Stimulated activated CD8-positive, alpha-beta memory T cell treated with anti-CD3 and anti-CD28 coated beads, Interleukin-15, amount 100 ng/mL, for 4 hours (primary cell): Measurements from ENCODE around the gene AQP1.

Experiments
- DNase-seq, 2 donors: peaks; one replicate each; pipeline ENCODE4 v3.0.0-alpha.2; 2020; ENCODE audit warnings: low read depth in 2 of 2

The AQP1 gene

DNA sequence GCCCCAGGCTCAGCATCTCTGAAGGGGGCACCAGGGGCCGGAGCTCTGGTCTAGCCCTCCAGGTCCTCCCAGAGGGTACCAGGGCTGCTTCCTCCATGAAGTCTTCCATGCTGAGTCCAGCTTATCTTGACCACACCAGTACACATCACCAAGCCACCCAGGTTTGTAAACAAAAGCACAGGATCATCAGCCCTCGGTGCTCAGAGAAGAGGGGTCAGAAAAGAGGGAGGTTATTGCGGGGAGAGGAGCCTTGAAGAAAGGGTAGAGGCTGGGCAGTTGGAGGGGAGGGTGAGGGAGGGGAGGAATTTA, 23.9 kb downstream of the AQP1 start:
- DNase-seq, result no peak

DNA sequence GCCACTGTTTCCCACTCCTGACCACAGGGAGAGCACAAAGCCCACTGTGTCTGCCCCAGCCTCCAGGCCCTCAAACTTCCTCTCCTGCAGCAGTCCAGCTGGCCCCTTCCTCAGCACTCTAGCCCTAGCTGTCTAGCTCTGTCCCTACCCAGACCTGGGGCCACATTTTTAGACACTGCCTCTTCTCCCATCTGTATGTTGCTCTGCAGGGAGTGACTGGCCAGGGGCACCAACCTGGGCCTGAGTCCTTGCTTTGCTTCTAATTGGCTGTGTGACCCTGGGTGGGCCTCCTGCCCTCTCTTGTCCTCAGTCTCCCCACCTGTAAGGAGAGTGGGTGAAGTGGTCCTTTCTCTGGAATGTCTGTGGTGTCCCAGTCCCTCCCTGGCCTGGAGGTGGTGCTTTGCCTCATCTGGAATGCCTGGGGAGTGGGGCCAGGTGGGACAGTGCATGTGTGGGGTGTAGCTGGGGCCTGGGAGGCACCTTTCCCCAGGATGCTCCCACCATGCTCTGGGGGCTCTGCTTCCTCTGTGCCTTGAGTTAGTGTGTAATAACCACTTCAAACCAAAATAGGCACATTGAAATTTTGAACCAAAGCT, 25.1 kb downstream of the AQP1 start:
- DNase-seq, result no peak

DNA sequence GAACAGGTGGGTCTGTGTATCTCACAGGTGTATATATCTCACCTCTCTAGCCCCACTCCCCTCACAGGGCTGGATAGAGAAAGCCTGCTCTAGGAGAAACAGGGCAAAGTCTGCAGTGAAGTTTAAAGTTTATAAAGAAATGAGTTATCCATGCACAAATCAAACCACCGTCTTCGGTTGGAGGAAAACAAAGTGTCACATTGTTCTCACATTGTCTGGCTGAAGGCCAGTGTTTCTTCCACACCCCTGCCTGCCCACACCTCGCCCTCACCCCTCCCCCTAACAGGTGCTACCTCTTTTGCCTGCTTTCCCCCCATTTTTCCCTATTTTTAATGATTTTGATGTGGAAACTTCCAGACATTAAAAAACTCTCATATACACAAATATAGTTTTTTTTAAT, 25.8 kb downstream of the AQP1 start:
- DNase-seq, result no peak

GRCh38 chr7:30938435-30939316, 27.0 kb downstream of the AQP1 start:
- peak; percentile 11 to 15 for DNase-seq

DNA sequence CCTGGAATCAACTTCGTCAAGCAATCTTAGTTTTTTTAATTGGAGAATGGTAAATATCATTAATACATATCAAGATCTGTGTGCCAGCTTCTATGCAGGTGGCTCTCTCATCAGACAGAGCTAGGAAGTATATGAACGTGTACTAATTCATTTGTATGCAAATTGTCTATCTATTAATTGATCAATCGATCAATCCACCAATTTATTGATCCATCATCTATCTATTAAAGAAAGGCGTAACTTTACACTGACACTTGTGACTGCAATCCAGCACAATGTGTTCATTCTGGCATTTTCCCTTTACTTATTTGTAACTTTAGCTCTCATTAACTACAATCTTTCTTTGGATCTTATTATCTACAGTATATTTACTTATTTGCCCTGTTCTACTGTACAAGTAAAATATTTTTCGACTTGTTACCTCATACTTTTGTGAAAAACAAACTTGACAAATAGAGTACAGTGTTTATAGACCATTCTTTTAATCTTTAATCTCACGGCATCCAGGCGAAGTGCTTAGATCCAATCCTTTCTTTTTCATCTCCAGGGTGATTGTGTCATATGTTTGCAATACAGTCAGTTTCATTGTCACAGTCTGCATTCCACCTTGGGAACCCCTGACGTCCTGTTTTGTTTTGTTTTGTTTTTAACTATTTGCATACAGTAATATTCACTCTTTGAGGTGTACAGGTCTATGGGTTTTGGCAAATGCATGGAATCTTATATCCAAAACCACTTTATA, 30.1 kb downstream of the AQP1 start:
- DNase-seq, result no peak

DNA sequence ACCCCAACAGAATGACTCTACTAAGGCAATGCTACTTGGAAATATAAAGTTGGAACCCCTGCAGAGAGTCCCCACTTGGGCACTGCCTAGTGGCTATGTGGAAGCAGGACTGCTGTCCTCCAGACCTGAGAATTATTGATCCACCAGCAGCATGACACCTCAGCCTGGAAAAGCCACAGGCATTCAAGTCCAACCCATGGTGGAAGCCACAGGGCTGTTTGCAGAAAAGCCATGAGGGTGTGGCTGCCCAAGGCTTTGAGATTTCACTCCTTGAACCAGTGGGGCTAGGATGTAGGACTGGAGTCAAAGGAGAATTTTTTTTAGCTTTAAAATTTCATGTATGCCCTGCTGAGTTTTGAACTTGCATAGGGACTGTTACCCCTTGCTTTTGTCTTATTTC, 38.5 kb downstream of the AQP1 start:
- no peak for DNase-seq

DNA sequence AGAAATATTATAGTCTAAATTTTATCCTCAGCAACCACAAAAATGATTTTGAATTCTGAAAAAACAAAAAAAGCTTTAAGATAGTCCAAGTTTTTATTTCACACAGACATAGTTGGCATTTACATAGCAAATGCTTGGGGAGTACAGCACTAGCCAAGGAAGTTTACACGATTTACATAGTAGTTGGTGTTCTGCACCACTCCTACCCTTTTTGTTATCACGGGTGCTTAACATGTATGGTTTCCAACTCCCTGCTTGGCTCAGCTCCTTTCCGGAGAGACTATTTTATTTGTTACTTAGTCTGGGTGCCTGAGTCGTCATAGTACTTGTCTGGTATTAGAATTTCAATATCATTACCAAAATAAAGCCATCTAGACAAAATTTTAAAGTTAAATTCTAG, 43.3 kb downstream of the AQP1 start:
- no peak for DNase-seq

GRCh38 chr7:30956704-30957103, 45.1 kb downstream of the AQP1 start:
- no peak for DNase-seq

- DNase-seq, result no peak
Observed at GRCh38 chr7:30963842-30964241, 52.2 kb downstream of the AQP1 start, which contains the start of gene GHRHR. Gene GHRHR, plus strand, starts transcription at chr7:30963953. Its CDS starts 116 bp downstream, at chr7:30964069.

DNA sequence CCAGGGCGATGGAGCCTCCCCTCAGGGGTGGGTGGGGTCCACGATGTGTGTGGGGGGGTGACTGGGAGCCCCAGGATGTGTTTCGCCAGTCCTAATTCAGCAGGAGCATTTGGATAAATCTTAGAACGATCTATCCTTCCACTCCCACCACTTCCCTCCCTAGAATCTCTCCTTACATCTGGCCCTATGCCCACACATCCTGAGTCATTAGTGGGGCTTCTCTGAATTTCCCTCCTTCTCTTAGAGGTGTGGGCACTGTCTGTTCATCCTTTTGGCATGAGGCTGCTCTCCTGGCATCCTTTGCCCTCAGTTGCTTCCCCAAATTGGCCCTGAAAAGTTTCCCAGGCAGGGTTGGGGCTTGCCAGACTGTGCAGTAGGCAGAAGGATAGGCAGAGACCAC, 53.7 kb downstream of the AQP1 start:
- DNase-seq, result no peak

DNA sequence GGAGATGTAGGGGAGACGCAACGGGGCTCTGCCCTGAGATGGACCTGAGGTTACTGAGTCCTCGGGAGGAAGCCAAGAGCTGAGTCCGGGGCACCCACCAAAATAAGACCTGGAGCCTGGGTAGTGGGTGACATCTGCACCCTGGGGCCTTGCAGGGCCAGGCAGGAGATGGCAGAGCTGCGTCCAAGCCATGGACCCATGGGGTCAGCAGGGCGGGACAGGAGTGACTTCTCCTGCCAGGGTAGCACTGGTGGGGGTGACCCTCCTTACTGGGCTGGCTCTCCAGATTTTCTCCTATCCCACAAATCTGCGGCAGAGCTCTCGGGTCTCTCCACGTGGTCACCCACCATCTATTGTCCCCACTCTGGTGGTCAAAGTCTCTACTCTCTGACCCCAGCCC, 54.2 kb downstream of the AQP1 start:
- no peak for DNase-seq

DNA sequence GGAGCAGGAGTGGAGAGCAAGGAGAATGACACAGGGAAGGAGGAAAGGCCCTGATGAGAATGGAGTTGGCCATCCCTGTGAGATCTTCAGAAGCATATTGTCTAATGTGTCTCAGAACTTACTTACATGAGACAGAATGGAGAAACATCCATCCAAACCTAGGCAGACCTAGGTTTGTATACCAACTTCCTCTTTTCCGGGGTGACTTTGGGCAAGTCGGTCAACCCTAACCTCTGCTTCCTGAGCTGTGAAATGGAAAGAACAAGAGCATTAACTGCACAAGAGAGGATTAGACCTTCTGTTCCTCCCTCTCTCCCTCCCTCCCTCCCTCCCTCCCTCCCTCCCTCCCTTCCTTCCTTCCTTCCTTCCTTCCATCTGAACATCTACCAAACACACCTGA, 56.6 kb downstream of the AQP1 start:
- no peak for DNase-seq

DNA sequence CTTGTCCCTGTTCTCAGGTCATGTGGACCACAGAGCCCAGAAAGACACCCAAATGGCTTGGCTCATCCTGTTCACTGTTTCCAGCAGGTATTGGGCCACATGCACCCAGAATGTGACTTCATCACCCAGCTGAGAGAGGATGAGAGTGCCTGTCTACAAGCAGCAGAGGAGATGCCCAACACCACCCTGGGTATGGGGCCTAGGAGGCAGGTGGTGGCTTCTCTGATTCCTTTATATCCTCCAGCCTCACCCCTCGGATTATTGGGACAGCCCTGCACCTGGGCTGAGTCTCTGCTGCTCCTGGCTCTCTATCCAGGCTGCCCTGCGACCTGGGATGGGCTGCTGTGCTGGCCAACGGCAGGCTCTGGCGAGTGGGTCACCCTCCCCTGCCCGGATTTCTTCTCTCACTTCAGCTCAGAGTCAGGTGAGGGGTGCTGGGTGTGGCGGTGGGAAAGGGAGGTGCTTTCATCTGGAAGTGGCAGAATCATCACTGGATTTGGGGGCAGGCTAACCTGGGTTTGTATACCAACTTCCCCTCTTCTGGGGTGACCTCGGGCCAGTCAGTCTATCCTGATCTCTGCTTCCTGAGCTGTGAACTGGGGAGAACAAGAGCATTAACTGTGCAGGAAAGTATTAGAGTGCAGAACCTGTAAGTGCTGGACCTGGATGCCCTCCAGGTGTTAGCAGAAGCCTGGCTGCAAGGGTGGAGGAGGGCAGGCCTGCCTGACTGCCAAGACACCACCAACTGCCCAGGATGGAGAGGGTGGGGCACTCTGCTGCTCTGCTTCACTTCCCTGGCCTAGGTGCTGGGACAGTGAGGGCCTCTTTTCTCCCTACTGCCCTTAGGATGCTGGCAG, 57.3 kb downstream of the AQP1 start:
- no peak for DNase-seq

- no peak for DNase-seq
Observed at GRCh38 chr7:30969604-30969970, 57.9 kb downstream of the AQP1 start.

GRCh38 chr7:30970074-30970473, 58.4 kb downstream of the AQP1 start:
- DNase-seq, result no peak

DNA sequence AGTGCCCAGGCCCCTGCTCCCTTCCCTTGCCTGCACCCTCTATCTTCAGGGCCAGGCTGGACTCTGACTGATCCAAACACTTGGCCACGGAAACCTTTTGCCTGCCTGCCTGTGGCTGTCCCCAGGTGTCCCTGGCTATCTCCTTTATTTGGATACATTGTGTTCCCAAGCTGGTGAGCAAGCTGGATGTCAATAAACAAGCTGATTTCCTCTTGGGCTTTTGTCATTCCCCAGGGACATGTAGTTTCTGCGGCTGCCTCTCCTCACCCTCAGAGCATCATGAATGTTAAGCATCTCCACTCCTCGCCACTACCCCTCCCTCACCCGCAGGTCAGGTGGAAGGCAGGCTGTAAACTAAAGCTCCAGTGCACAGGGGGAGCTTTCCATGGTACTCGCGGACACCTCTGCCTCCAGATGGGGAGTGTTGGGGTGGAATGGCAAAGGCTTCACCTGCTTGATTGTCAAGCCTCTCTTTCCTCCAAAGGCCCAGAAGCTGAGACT, 59.0 kb downstream of the AQP1 start:
- no peak for DNase-seq

DNA sequence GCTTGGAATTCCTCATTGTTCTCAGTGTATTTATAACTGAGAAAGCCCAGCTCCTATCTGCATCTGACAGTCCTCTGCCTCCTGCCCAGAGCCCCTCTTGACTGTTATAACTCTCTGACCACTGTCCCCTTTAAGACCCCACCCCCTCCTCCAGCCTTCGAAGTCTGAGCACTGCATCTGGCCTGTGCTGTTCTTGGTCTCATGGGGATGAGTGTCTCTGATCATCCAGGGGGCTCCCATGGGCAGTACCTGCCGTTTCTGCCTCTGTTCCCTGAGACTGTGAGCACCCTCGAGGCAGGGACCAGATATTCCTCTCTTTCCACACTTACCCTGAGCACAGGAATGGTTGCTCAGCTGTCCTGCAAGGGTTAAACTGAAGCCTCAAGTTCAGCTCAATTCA, 59.8 kb downstream of the AQP1 start:
- no peak for DNase-seq

GRCh38 chr7:30971840-30972563, 60.3 kb downstream of the AQP1 start:
- no peak for DNase-seq

DNA sequence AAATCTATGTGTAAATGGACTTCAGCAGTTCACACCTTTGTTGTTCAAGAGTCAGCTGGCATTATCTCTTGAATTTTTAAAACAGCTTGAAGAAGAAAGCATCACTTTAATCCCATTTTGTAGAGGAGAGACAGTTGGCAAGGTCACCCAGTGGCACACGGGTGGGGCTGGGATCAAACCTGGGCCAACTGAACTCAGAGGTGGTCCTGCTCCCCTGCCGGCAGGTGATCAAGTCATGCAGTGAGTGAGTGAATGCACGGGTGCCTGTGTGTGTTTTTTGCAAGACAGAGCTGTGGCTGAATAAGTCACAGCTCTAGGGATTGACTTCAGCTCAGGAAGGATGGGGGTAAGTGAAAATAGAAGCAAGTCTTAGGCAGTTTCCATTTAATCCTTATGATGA, 61.6 kb downstream of the AQP1 start:
- no peak for DNase-seq

- DNase-seq, result no peak
Observed at GRCh38 chr7:30973791-30974604, 62.3 kb downstream of the AQP1 start.
